Endodermal cell (in vitro differentiated cells): ENCODE measurements around the gene KCTD7. TPM values are rescaled to one million over a fixed set of nuclear protein-coding genes. Genes with fewer than 3 reads are reported as not detected.
"Not testable (repeated sequence)": the region's sequence is repeated elsewhere in the genome, so short reads cannot be mapped to it uniquely, and the experiment has no call there.

Experiments
- DNase-seq: peaks from one replicate; pipeline ENCODE4 v3.0.0-alpha.2; 2017
- H3K27ac ChIP-seq: 2 replicates; pipeline ENCODE4 v1.5.1; 2013; ENCODE audit warnings: mild to moderate bottlenecking, low read depth, low read length, moderate library complexity
- H3K27me3 ChIP-seq: 2 replicates; pipeline ENCODE4 v1.6.1; 2013; ENCODE audit warnings: mild to moderate bottlenecking, low read length, moderate library complexity; ENCODE audit not compliant: insufficient read depth, control insufficient read depth, poor library complexity, severe bottlenecking
- H3K36me3 ChIP-seq: 2 replicates; pipeline ENCODE4 v1.7.0; 2013; ENCODE audit warnings: mild to moderate bottlenecking, low read length, moderate library complexity; ENCODE audit not compliant: control insufficient read depth, insufficient read depth
- H3K4me1 ChIP-seq: one replicate; pipeline ENCODE4 v1.7.0; 2013; ENCODE audit warnings: low read length; ENCODE audit not compliant: control insufficient read depth, insufficient read depth
- H3K4me3 ChIP-seq: 2 replicates; pipeline ENCODE4 v1.5.1; 2013; ENCODE audit warnings: mild to moderate bottlenecking, low read length, moderate library complexity
- H3K9ac ChIP-seq: 2 replicates; pipeline ENCODE4 v1.6.1; 2013; ENCODE audit warnings: mild to moderate bottlenecking, low read length, moderate library complexity; ENCODE audit not compliant: poor library complexity, severe bottlenecking; ENCODE audit errors: extremely low read depth
- H3K9me3 ChIP-seq: 2 replicates; pipeline ENCODE4 v1.6.1; 2013; ENCODE audit warnings: mild to moderate bottlenecking, low read length, moderate library complexity; ENCODE audit not compliant: control insufficient read depth
- H3K27ac Mint-ChIP-seq: 2 replicates; pipeline ENCODE4 v1.8.0; 2020; ENCODE audit warnings: mixed read lengths
- H3K27me3 Mint-ChIP-seq: 2 replicates; pipeline ENCODE4 v1.8.0; 2021; ENCODE audit warnings: mild to moderate bottlenecking, mixed read lengths; ENCODE audit not compliant: insufficient read depth
- H3K36me3 Mint-ChIP-seq: 2 replicates; pipeline ENCODE4 v1.8.0; 2020; ENCODE audit warnings: low read depth, mixed read lengths
- H3K4me1 Mint-ChIP-seq: 2 replicates; pipeline ENCODE4 v1.8.0; 2020; ENCODE audit warnings: mixed read lengths
- H3K4me3 Mint-ChIP-seq: 2 replicates; pipeline ENCODE4 v1.8.0; 2020; ENCODE audit warnings: mild to moderate bottlenecking, moderate library complexity, mixed read lengths
- H3K9me3 Mint-ChIP-seq: 2 replicates; pipeline ENCODE4 v1.8.0; 2020; ENCODE audit warnings: mild to moderate bottlenecking, mixed read lengths
- WGBS, 2 experiments: methylation state at CpG; one replicate each; pipeline versions ENCODE4 v1.1.5 to v1.1.7; 2013; ENCODE audit warnings: missing lambda C conversion rate in 2 of 2, mixed read lengths in 1 of 2; ENCODE audit not compliant: insufficient coverage in 1 of 2, insufficient read length in 1 of 2; 5-methylcytosine and 5-hydroxymethylcytosine counted together
- total RNA-seq, 2 donors: library from RNA; stranded (reverse); fragmentation: NEBNext Ultra II Directional in 1 of 2; extraction: Animal tissue kit (Norgen Biotek cat#: 25700) in 1 of 2; gene quantifications; 2 replicates in 1 of 2; 3 replicates in 1 of 2; pipeline ENCODE4 v1.2.1, GENCODE V29; 2021
- TF ChIP-seq, protein P1 (sequence below): fragments of 200-600 bp; sonication (generic); conservative IDR thresholded peaks from 2 replicates; pipeline ENCODE4 v1.5.0; 2021; ENCODE audit warnings: antibody characterized with exemption, mild to moderate bottlenecking

Gene KCTD7
- total RNA-seq, 2 donors from 2014 or later, result 13.1 to 15.6 TPM

DNA sequence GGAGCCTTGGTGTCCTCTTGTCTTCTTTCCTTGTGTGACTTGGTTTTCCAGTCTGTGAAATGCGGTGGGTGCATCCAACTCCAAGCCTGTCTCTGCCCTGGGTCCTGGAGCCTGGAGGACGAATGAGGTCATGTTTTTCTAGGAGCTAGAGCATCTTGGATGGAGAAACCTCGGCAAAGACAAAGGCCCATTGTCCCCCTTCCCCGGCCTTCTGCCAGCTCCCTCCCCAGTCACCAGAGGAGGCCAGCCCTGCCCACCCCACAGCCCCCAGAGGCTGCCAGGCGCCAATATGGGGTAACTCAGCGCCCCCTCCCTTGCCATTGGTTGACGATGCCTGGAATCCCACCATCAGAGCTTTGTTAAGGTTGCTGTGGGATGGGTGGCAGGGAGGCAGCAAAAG lies 40.4 kb downstream of the KCTD7 start:
- H3K9ac ChIP-seq, result no peak overlapping the region
- Mint-ChIP-seq H3K27ac (peak overlapping the region; percentile 58), H3K36me3 (peaks cover 24% of the 10 kb centered on the region), H3K9me3 (no peaks in the 10 kb centered on the region), H3K4me1 (no peaks in the 10 kb centered on the region), H3K27me3 (no peaks in the 10 kb centered on the region), H3K4me3 (no peak overlapping the region)
- TF ChIP-seq, protein P1, sequence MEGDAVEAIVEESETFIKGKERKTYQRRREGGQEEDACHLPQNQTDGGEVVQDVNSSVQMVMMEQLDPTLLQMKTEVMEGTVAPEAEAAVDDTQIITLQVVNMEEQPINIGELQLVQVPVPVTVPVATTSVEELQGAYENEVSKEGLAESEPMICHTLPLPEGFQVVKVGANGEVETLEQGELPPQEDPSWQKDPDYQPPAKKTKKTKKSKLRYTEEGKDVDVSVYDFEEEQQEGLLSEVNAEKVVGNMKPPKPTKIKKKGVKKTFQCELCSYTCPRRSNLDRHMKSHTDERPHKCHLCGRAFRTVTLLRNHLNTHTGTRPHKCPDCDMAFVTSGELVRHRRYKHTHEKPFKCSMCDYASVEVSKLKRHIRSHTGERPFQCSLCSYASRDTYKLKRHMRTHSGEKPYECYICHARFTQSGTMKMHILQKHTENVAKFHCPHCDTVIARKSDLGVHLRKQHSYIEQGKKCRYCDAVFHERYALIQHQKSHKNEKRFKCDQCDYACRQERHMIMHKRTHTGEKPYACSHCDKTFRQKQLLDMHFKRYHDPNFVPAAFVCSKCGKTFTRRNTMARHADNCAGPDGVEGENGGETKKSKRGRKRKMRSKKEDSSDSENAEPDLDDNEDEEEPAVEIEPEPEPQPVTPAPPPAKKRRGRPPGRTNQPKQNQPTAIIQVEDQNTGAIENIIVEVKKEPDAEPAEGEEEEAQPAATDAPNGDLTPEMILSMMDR, result no peak
- no peaks in the 10 kb centered on the region for H3K9me3 ChIP-seq
- whole genome bisulfite sequencing, 2 experiments, result 91 to 100% methylated on average over 2 to 7 of the region's 7 CpGs
- no peak for DNase-seq
- peaks cover 11% of the 10 kb centered on the region for H3K36me3 ChIP-seq
- H3K27ac ChIP-seq, result no peak overlapping the region
- H3K4me3 ChIP-seq, result no peak overlapping the region
- no peaks in the 10 kb centered on the region for H3K27me3 ChIP-seq
- H3K4me1 ChIP-seq, result no peaks in the 10 kb centered on the region

DNA sequence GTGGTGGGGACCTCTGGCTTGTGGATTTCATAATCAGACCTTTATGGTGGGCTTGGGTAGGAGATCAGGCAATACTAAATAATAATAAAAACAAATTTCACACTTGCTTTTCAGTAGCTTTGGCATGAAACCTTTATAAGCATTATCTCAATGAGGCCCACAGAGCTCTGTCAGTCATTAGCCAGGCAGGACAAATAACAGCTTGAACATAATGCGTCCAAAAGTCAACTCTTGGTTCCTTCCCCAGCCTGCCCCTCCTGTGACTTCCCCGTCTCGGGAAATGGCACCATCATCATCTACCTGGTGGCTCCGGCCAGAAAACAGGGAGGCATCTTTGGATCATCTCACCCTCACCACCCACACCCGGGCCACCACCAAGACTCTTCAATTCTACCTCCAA lies 40.8 kb downstream of the KCTD7 start:
- H3K4me1 Mint-ChIP-seq, result no peaks in the 10 kb centered on the region
- no peak overlapping the region for H3K27ac ChIP-seq
- peaks cover 11% of the 10 kb centered on the region for H3K36me3 ChIP-seq
- TF ChIP-seq, protein P1, result no peak
- H3K4me1 ChIP-seq, result no peaks in the 10 kb centered on the region
- H3K9me3 ChIP-seq, result no peaks in the 10 kb centered on the region
- peaks cover 22% of the 10 kb centered on the region for H3K36me3 Mint-ChIP-seq
- no peak overlapping the region for H3K27ac Mint-ChIP-seq
- DNase-seq, result no peak
- no peak overlapping the region for H3K9ac ChIP-seq
- no peak overlapping the region for H3K4me3 ChIP-seq
- H3K27me3 Mint-ChIP-seq, result no peaks in the 10 kb centered on the region
- H3K9me3 Mint-ChIP-seq, result no peaks in the 10 kb centered on the region
- H3K27me3 ChIP-seq, result no peaks in the 10 kb centered on the region
- WGBS, 2 experiments, result 95 to 100% methylated on average over 5 of the region's 5 CpGs
- H3K4me3 Mint-ChIP-seq, result no peak overlapping the region

DNA sequence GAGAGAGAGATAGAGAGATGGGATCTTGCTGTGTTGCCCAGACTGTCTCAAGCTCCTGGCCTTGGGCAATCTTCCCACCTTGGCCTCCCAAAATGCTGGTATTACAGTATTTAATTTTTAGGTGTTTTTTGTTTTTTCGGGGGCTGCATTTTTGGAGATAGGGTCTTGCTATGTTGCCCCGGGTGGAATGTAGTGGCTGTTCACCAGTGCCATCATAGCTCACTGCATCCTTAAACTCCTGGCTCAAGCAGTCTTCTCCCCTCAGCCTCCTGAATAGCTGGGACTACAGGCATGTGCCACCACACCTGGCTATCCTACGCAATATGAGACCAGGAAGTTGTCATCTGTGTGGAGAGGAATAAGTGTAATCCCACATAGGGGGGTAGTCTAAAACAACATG lies 42.4 kb downstream of the KCTD7 start:
- Mint-ChIP-seq H3K27ac (no peak overlapping the region), H3K4me1 (no peaks in the 10 kb centered on the region), H3K36me3 (peaks cover 19% of the 10 kb centered on the region), H3K27me3 (no peaks in the 10 kb centered on the region), H3K4me3 (no peak overlapping the region), H3K9me3 (no peaks in the 10 kb centered on the region)
- WGBS, 2 experiments, result 100% methylated on average over 2 to 3 of the region's 3 CpGs
- no peak overlapping the region for H3K4me3 ChIP-seq
- TF ChIP-seq, protein P1, result no peak
- H3K4me1 ChIP-seq, result no peaks in the 10 kb centered on the region
- no peak overlapping the region for H3K9ac ChIP-seq
- H3K27ac ChIP-seq, result no peak overlapping the region
- peaks cover 11% of the 10 kb centered on the region for H3K36me3 ChIP-seq
- no peaks in the 10 kb centered on the region for H3K9me3 ChIP-seq
- no peaks in the 10 kb centered on the region for H3K27me3 ChIP-seq
- DNase-seq, result no peak

DNA sequence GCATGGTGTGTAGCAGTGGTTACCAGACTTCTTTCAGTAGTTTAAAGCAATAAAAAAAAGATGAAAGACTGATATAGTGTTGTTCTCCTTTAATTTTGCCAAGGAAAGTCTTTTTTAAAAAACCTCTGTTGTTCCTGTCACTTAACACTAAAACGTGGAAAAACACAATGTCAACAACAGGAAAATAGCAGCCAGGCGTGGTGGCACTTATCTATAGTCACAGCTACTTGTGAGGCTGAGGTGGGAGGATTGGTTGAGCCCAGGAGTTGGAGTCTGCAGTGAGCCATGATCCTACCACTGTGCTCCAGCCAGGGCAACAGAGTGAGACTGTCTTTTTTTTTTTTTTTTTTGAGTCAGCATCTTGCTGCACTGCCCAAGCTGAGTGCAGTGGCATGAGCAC lies 42.8 kb downstream of the KCTD7 start:
- H3K9ac ChIP-seq, H3K27ac Mint-ChIP-seq, H3K27me3 Mint-ChIP-seq, H3K27ac ChIP-seq, H3K9me3 Mint-ChIP-seq, DNase-seq, H3K27me3 ChIP-seq, H3K4me3 ChIP-seq, H3K9me3 ChIP-seq, H3K4me1 Mint-ChIP-seq, H3K4me1 ChIP-seq, H3K4me3 Mint-ChIP-seq: not testable (repeated sequence)
- H3K36me3 Mint-ChIP-seq, result peaks cover 19% of the 10 kb centered on the region
- peaks cover 11% of the 10 kb centered on the region for H3K36me3 ChIP-seq
- WGBS, 2 experiments, result 94 to 100% methylated on average over 1 to 2 of the region's 2 CpGs

DNA sequence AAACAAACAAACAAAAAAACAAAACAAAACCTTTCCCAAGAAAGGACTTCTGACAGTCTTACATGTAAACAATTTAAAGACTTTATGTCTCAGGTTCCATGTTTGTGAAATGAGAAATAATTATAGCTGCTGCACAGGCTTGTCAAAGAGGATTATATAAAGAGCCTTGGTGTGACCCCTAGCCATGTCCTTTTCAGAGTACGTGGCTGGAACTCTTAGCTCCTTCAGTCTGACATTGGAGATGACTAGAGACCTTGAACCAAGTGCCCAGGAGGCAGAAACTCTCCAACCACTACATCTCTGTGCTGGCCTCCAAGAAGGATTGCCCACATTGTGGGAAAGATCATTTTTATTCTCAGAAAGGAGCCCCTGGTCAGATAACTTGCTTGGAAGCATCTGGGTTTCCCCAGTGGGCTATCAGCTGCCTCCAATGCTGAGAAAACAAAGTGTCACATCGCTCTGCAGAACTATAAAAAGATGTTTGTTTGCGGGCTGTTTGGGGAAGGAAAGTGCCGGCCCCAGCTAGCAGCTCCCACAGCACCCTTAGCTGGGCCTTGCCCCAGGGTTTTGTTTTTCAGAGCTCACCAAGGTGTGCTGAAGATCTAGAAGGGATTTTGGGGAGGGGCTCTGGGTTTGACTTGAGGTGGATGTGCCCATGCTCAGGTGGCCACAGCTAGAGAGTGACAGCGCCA lies 43.9 kb downstream of the KCTD7 start:
- DNase-seq, H3K27me3 Mint-ChIP-seq, H3K9me3 Mint-ChIP-seq, H3K9me3 ChIP-seq, H3K9ac ChIP-seq, H3K4me1 Mint-ChIP-seq, H3K27ac ChIP-seq, H3K27me3 ChIP-seq, H3K4me1 ChIP-seq, H3K4me3 ChIP-seq, H3K4me3 Mint-ChIP-seq, H3K27ac Mint-ChIP-seq: not testable (repeated sequence)
- no CpG with 5 or more reads among the region's 5 CpGs for WGBS, 2 experiments
- peaks cover 11% of the 10 kb centered on the region for H3K36me3 ChIP-seq
- H3K36me3 Mint-ChIP-seq, result peaks cover 19% of the 10 kb centered on the region
